CD4-positive, alpha-beta T cell (primary cell): ENCODE results near the gene GPC6. TPM values are rescaled to one million over a fixed set of nuclear protein-coding genes. Genes with fewer than 3 reads are reported as not detected.

ENCODE experiments used
- ATAC-seq: fragments of 200-7000 bp; cut with Tn5 transposase; one replicate; pipeline ENCODE4 v1.10.0; 2022; ENCODE audit warnings: mild to moderate bottlenecking; ENCODE audit not compliant: poor library complexity
- CTCF ChIA-PET: fragments of 350-600 bp; sonication (Branson Sonifier 250); formaldehyde crosslinking; loops from one replicate; lab custom pipeline; 2021; ENCODE audit warnings: antibody characterized with exemption, inconsistent platforms; lab: Charles Lee
- POLR2A ChIA-PET: fragments of 350-600 bp; sonication (Branson Sonifier 250); formaldehyde crosslinking; loops from one replicate; lab custom pipeline; 2021; ENCODE audit warnings: antibody characterized with exemption, inconsistent platforms; lab: Charles Lee
- DNase-seq, 14 experiments: peaks; one replicate each; pipeline ENCODE4 v3.0.0-alpha.2; 2013 to 2020; ENCODE audit warnings: mixed read lengths in 2 of 14
- H3K27ac ChIP-seq, 2 donors: one replicate each; pipeline versions ENCODE4 v1.5.1 to v1.7.0; 2013; ENCODE audit warnings: low read length in 2 of 2, low read depth in 1 of 2, mild to moderate bottlenecking in 1 of 2
- H3K27me3 ChIP-seq, 2 experiments: 1 replicate in 1 of 2; 2 replicates in 1 of 2; pipeline versions ENCODE4 v1.6.1 to v1.7.0; 2013; ENCODE audit warnings: low read length in 2 of 2, control low read depth in 1 of 2, mild to moderate bottlenecking in 1 of 2, moderate library complexity in 1 of 2; ENCODE audit not compliant: insufficient read depth in 2 of 2, control insufficient read depth in 1 of 2
- H3K36me3 ChIP-seq: one replicate; pipeline ENCODE4 v1.6.1; 2013; ENCODE audit warnings: low read length, control low read depth; ENCODE audit not compliant: insufficient read depth
- H3K4me1 ChIP-seq: one replicate; pipeline ENCODE4 v1.6.1; 2013; ENCODE audit warnings: low read length, control low read depth; ENCODE audit not compliant: insufficient read depth
- H3K4me3 ChIP-seq: one replicate; pipeline ENCODE4 v1.5.1; 2013; ENCODE audit warnings: mild to moderate bottlenecking, low read length, moderate library complexity
- H3K9me3 ChIP-seq, 2 experiments: 1 replicate in 1 of 2; 2 replicates in 1 of 2; pipeline versions ENCODE4 v1.6.1 to v1.7.0; 2013; ENCODE audit warnings: low read length in 2 of 2, mild to moderate bottlenecking in 2 of 2, control low read depth in 1 of 2, moderate library complexity in 1 of 2; ENCODE audit not compliant: control insufficient read depth in 1 of 2, insufficient read depth in 1 of 2
- H3K27ac Mint-ChIP-seq: one replicate; pipeline ENCODE4 v1.8.0; 2020; ENCODE audit warnings: mixed read lengths
- H3K27me3 Mint-ChIP-seq: one replicate; pipeline ENCODE4 v1.8.0; 2021; ENCODE audit warnings: mixed read lengths
- H3K36me3 Mint-ChIP-seq: one replicate; pipeline ENCODE4 v1.8.0; 2021; ENCODE audit warnings: low read depth, mixed read lengths
- H3K4me1 Mint-ChIP-seq: one replicate; pipeline ENCODE4 v1.8.0; 2021; ENCODE audit warnings: low read depth, mixed read lengths
- H3K4me3 Mint-ChIP-seq: one replicate; pipeline ENCODE4 v1.8.0; 2020; ENCODE audit warnings: mild to moderate bottlenecking, mixed read lengths
- H3K9me3 Mint-ChIP-seq: one replicate; pipeline ENCODE4 v1.8.0; 2020; ENCODE audit warnings: mixed read lengths
- intact Hi-C, 2 experiments: fragments of 100-400 bp; cut with DNase I in 1 of 2; cut with micrococcal nuclease in 1 of 2; formaldehyde crosslinking; loops; one replicate each; pipeline versions ENCODE4 v1.15.1 to v1.9.0; 2023 to 2025; cut with DNase I, micrococcal nuclease
- total RNA-seq, 174 experiments: library from RNA in 2 of 174; stranded (reverse) in 2 of 174; gene quantifications; one replicate each; pipeline ENCODE4 v1.2.3 and lab custom pipeline; 2021 to 2026
- TF ChIP-seq, protein P1 (sequence below): fragments of 200-600 bp; IDR thresholded peaks from one replicate; pipeline ENCODE4 v1.8.0; 2022; ENCODE audit warnings: antibody characterized with exemption, mild to moderate bottlenecking

The GPC6 gene
- total RNA-seq, 2 experiments from 2014 or later: not detected

- H3K27me3 ChIP-seq: no peaks in the 10 kb centered on the region
- H3K4me1 ChIP-seq: no peaks in the 10 kb centered on the region
- Mint-ChIP-seq H3K4me1 (no peaks in the 10 kb centered on the region), H3K4me3 (no peak overlapping the region), H3K27me3 (peaks cover 16% of the 10 kb centered on the region), H3K36me3 (no peaks in the 10 kb centered on the region), H3K27ac (no peak overlapping the region), H3K9me3 (no peaks in the 10 kb centered on the region)
- H3K4me3 ChIP-seq: no peak overlapping the region
- TF ChIP-seq, protein P1, sequence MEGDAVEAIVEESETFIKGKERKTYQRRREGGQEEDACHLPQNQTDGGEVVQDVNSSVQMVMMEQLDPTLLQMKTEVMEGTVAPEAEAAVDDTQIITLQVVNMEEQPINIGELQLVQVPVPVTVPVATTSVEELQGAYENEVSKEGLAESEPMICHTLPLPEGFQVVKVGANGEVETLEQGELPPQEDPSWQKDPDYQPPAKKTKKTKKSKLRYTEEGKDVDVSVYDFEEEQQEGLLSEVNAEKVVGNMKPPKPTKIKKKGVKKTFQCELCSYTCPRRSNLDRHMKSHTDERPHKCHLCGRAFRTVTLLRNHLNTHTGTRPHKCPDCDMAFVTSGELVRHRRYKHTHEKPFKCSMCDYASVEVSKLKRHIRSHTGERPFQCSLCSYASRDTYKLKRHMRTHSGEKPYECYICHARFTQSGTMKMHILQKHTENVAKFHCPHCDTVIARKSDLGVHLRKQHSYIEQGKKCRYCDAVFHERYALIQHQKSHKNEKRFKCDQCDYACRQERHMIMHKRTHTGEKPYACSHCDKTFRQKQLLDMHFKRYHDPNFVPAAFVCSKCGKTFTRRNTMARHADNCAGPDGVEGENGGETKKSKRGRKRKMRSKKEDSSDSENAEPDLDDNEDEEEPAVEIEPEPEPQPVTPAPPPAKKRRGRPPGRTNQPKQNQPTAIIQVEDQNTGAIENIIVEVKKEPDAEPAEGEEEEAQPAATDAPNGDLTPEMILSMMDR: no peak
- no peaks in the 10 kb centered on the region for H3K36me3 ChIP-seq
- DNase-seq: no peak
- H3K9me3 ChIP-seq: no peaks in the 10 kb centered on the region
- intact Hi-C loops: no loop called here
- H3K27ac ChIP-seq: no peak overlapping the region
- ChIA-PET POLR2A (no interaction called here), CTCF (interaction anchor here (1.8 kb wide), 1 partner anchor 10 kb away, joined by 4 read pairs; no protein-coding TSS in a partner anchor)
- ATAC-seq: no peak
Measured at GRCh38 chr13:94186470-94186869, 959.9 kb downstream of the GPC6 start.

- ChIA-PET CTCF (no interaction called here), POLR2A (no interaction called here)
- Histone ChIP-seq H3K27me3 (no peaks in the 10 kb centered on the region), H3K36me3 (no peaks in the 10 kb centered on the region), H3K4me1 (no peaks in the 10 kb centered on the region), H3K4me3 (no peak overlapping the region), H3K9me3 (no peaks in the 10 kb centered on the region), H3K27ac (no peak overlapping the region)
- no peak for DNase-seq
- no peak overlapping the region for H3K4me3 Mint-ChIP-seq
- ATAC-seq: no peak
- peaks cover 12% of the 10 kb centered on the region for H3K27me3 Mint-ChIP-seq
- H3K27ac Mint-ChIP-seq: no peak overlapping the region
- H3K4me1 Mint-ChIP-seq: no peaks in the 10 kb centered on the region
- no peaks in the 10 kb centered on the region for H3K9me3 Mint-ChIP-seq
- TF ChIP-seq, protein P1: no peak
- H3K36me3 Mint-ChIP-seq: no peaks in the 10 kb centered on the region
- intact Hi-C loops: no loop called here
Measured at GRCh38 chr13:94188201-94188854, 961.7 kb downstream of the GPC6 start.

GRCh38 chr13:94192431-94192975, 965.9 kb downstream of the GPC6 start:
- Mint-ChIP-seq H3K4me1 (no peaks in the 10 kb centered on the region), H3K27ac (no peak overlapping the region), H3K27me3 (peaks cover 5% of the 10 kb centered on the region), H3K36me3 (no peaks in the 10 kb centered on the region), H3K9me3 (no peaks in the 10 kb centered on the region), H3K4me3 (no peak overlapping the region)
- H3K4me1 ChIP-seq: no peaks in the 10 kb centered on the region
- CTCF ChIA-PET: no interaction called here
- H3K9me3 ChIP-seq: no peaks in the 10 kb centered on the region
- ATAC-seq: no peak
- intact Hi-C loops: no loop called here
- TF ChIP-seq, protein P1: no peak
- no peak overlapping the region for H3K4me3 ChIP-seq
- no peaks in the 10 kb centered on the region for H3K27me3 ChIP-seq
- no peaks in the 10 kb centered on the region for H3K36me3 ChIP-seq
- peak in 4 of 14 experiments; percentile 6 to 11 (median 7) for DNase-seq
- H3K27ac ChIP-seq: no peak overlapping the region
- POLR2A ChIA-PET: interaction anchor here (1.2 kb wide), 1 partner anchor 131 kb away, joined by 3 read pairs; no protein-coding TSS in a partner anchor
